GM12878 (cell line): ENCODE data around the gene NMNAT3. TPM values are rescaled to one million over a fixed set of nuclear protein-coding genes. Genes with fewer than 3 reads are reported as not detected.

Experiments
- ATAC-seq: fragments of 200-7000 bp; cut with Tn5 transposase; 3 replicates; pipeline ENCODE4 v1.9.1; 2020; ENCODE audit warnings: mild to moderate bottlenecking, moderate library complexity
- BruUV-seq: library from RNA; stranded (reverse); fragments of 400-500 nt; replicated peaks from 2 replicates; lab custom pipeline; 2021; lab: Mats Ljungman, UMichigan
- CTCF ChIA-PET: fragments of 300-600 bp; sonication (Branson Sonifier 250); formaldehyde crosslinking; extraction: SDS; loops from one replicate; lab custom pipeline; 2021; ENCODE audit warnings: inconsistent platforms; lab: Yijun Ruan, JAX
- POLR2A ChIA-PET: fragments of 350-600 bp; formaldehyde crosslinking; extraction: SDS; loops from one replicate; lab custom pipeline; 2021; ENCODE audit warnings: inconsistent platforms; lab: Charles Lee
- RAD21 ChIA-PET: fragments of 300-600 bp; sonication (Branson Sonifier 250); formaldehyde crosslinking; loops from one replicate; lab custom pipeline; 2023; ENCODE audit warnings: antibody characterized with exemption; ENCODE audit not compliant: unreplicated experiment; lab: Charles Lee
- SMC1A ChIA-PET: fragments of 300-600 bp; sonication (Branson Sonifier 250); formaldehyde crosslinking; loops from one replicate; lab custom pipeline; 2023; ENCODE audit not compliant: unreplicated experiment, uncharacterized antibody; lab: Charles Lee
- DNase-seq: peaks from one replicate; pipeline ENCODE4 v3.0.0-alpha.2; 2011; ENCODE audit warnings: low read depth, low spot score
- FAIRE-seq: peaks from 3 replicates; lab custom pipeline; 2011; peaks lifted over from hg19 to GRCh38; lab: Jason Lieb, UNC
- H2AFZ ChIP-seq: 2 replicates; pipeline ENCODE4 v1.6.0; 2011; ENCODE audit warnings: low read depth, low read length, control low read depth; ENCODE audit not compliant: control insufficient read depth
- H3K27ac ChIP-seq: 2 replicates; pipeline ENCODE4 v1.5.1; 2011; ENCODE audit warnings: control low read depth; ENCODE audit not compliant: control insufficient read depth, insufficient read depth
- H3K27me3 ChIP-seq, 2 experiments: replicated peaks in 1 of 2; 2 replicates each; pipeline versions ENCODE4 v1.6.0 to v1.6.1; 2011; ENCODE audit warnings: low read length in 1 of 2; ENCODE audit not compliant: control insufficient read depth in 2 of 2, insufficient read depth in 2 of 2
- H3K36me3 ChIP-seq, 2 experiments: 2 replicates each; pipeline ENCODE4 v1.5.1; 2011; ENCODE audit warnings: low read length in 1 of 2; ENCODE audit not compliant: control insufficient read depth in 2 of 2, insufficient read depth in 2 of 2
- H3K4me1 ChIP-seq: 2 replicates; pipeline ENCODE4 v1.6.1; 2011; ENCODE audit warnings: mild to moderate bottlenecking, low read length, moderate library complexity, mixed read lengths; ENCODE audit not compliant: control insufficient read depth, insufficient read depth
- H3K4me2 ChIP-seq: 2 replicates; pipeline ENCODE4 v1.6.0; 2011; ENCODE audit warnings: control low read depth; ENCODE audit not compliant: control insufficient read depth, insufficient read depth
- H3K4me3 ChIP-seq: fragments of 200-600 bp; sonication (generic); 2 replicates; pipeline ENCODE4 v1.5.1; 2016
- H3K79me2 ChIP-seq: 2 replicates; pipeline ENCODE4 v1.6.0; 2011; ENCODE audit warnings: low read length; ENCODE audit not compliant: control insufficient read depth, insufficient read depth
- H3K9ac ChIP-seq: 2 replicates; pipeline ENCODE4 v1.8.0; 2011; ENCODE audit warnings: low read length, control low read depth, mixed read lengths; ENCODE audit not compliant: control insufficient read depth, insufficient read depth
- H3K9me3 ChIP-seq: replicated peaks from 3 replicates; pipeline ENCODE4 v1.5.1; 2011; ENCODE audit warnings: mild to moderate bottlenecking, low read length; ENCODE audit not compliant: control insufficient read depth, insufficient read depth
- H4K20me1 ChIP-seq: 2 replicates; pipeline ENCODE4 v1.6.0; 2011; ENCODE audit not compliant: control insufficient read depth, insufficient read depth
- ASH2L ChIP-seq: fragments of 300-600, 200-600 bp; sonication (generic); IDR thresholded peaks from 2 replicates; pipeline ENCODE4 v1.6.1; 2017; ENCODE audit warnings: low read depth, mild to moderate bottlenecking, borderline replicate concordance
- ATF7 ChIP-seq: fragments of 450-650 bp; IDR thresholded peaks from 2 replicates; pipeline ENCODE4 v1.6.1; 2016; ENCODE audit warnings: low read depth, mild to moderate bottlenecking
- BACH1 ChIP-seq: fragments of 450-650 bp; IDR thresholded peaks from 2 replicates; pipeline ENCODE4 v1.6.1; 2017; ENCODE audit warnings: mild to moderate bottlenecking, borderline replicate concordance
- BHLHE40 ChIP-seq, 2 experiments: fragments of 450-650 bp in 1 of 2; IDR thresholded peaks; 2 replicates each; pipeline ENCODE4 v1.6.1; 2011 to 2017; ENCODE audit warnings: low read depth in 2 of 2, borderline replicate concordance in 1 of 2, improper control_type of control experiment in 1 of 2, low read length in 1 of 2, mild to moderate bottlenecking in 1 of 2
- CHD2 ChIP-seq: IDR thresholded peaks from 2 replicates; pipeline ENCODE4 v1.6.1; 2011; ENCODE audit warnings: low read depth, low read length, improper control_type of control experiment, borderline replicate concordance
- IKZF1 ChIP-seq: fragments of 450-650 bp; conservative IDR thresholded peaks from 2 replicates; pipeline ENCODE4 v1.6.1; 2017; ENCODE audit warnings: antibody characterized with exemption, mild to moderate bottlenecking
- KAT2A ChIP-seq: conservative IDR thresholded peaks from 2 replicates; pipeline ENCODE4 v1.6.1; 2011; ENCODE audit warnings: low read depth, low read length; ENCODE audit not compliant: control insufficient read depth
- MYB ChIP-seq: fragments of 150-350 bp; IDR thresholded peaks from 2 replicates; pipeline ENCODE4 v1.6.1; 2014; ENCODE audit warnings: mild to moderate bottlenecking, low read depth, low read length, borderline replicate concordance
- NBN ChIP-seq: fragments of 450-650 bp; IDR thresholded peaks from 2 replicates; pipeline ENCODE4 v1.6.1; 2016
- NFXL1 ChIP-seq: fragments of 450-650 bp; IDR thresholded peaks from 2 replicates; pipeline ENCODE4 v1.6.1; 2017; ENCODE audit warnings: antibody characterized with exemption, mild to moderate bottlenecking, borderline replicate concordance
- RB1 ChIP-seq: fragments of 450-650 bp; formaldehyde crosslinking; IDR thresholded peaks from 2 replicates; pipeline ENCODE4 v1.6.1; 2017; ENCODE audit warnings: mild to moderate bottlenecking, borderline replicate concordance
- RELA ChIP-seq: fragments of 450-650 bp; IDR thresholded peaks from 2 replicates; pipeline ENCODE4 v1.8.0; 2014; ENCODE audit warnings: borderline replicate concordance; ENCODE audit not compliant: partially characterized antibody
- WRNIP1 ChIP-seq: IDR thresholded peaks from 2 replicates; pipeline ENCODE4 v1.6.1; 2011; ENCODE audit warnings: low read depth, low read length, improper control_type of control experiment, borderline replicate concordance
- ZNF384 ChIP-seq: IDR thresholded peaks from 2 replicates; pipeline ENCODE4 v1.6.1; 2012; ENCODE audit warnings: low read depth, mild to moderate bottlenecking, low read length, improper control_type of control experiment, borderline replicate concordance
- ZNF622 ChIP-seq: fragments of 450-650 bp; IDR thresholded peaks from 2 replicates; pipeline ENCODE4 v1.6.1; 2017; ENCODE audit warnings: mild to moderate bottlenecking, inconsistent platforms
- WGBS: methylation state at CpG from one replicate; pipeline ENCODE4 v1.1.6; 2016; ENCODE audit warnings: low lambda C conversion rate; ENCODE audit not compliant: insufficient replicate concordance, insufficient coverage; ENCODE audit errors: missing lambda C conversion rate; 5-methylcytosine and 5-hydroxymethylcytosine counted together
- in situ Hi-C: fragments of 300-500 bp; cut with MboI; formaldehyde crosslinking; loops from 9 replicates; pipeline ENCODE4 v1.14.3; 2018; ENCODE audit warnings: mixed read lengths
- intact Hi-C: fragments of 100-400 bp; cut with micrococcal nuclease; formaldehyde crosslinking; loops from one replicate; pipeline ENCODE4 v1.14.2; 2022; ENCODE audit not compliant: unreplicated experiment
- polyA plus RNA-seq, 11 experiments: library from polyadenylated mRNA; depleted of rRNA in 4 of 11; unstranded in 6 of 11; stranded (reverse) in 5 of 11; fragments of >200 nt; fragmentation: Nextera tagmentation in 4 of 11; fragmentation: Illumina TruSeq in 1 of 11; extraction: Ambion mirVana in 4 of 11; extraction: Trizol in 1 of 11; gene quantifications; 1 replicate in 1 of 11; 2 replicates in 10 of 11; pipeline versions ENCODE4 v1.2.1 to v1.2.3, GENCODE V29; 2011 to 2016; ENCODE audit warnings: inconsistent platforms in 2 of 11, missing spikeins in 2 of 11, low read depth in 1 of 11
- total RNA-seq, 4 experiments: library from RNA; depleted of rRNA in 3 of 4; stranded (reverse); fragments of >200 nt in 3 of 4; fragmentation: Illumina TruSeq in 1 of 4; extraction: Trizol in 1 of 4; gene quantifications; 2 replicates each; pipeline versions ENCODE4 v1.2.1 to v1.2.3, GENCODE V29; 2013 to 2021
- TF ChIP-seq, protein P1 (sequence below): IDR thresholded peaks from 2 replicates; pipeline ENCODE4 v1.6.1; 2012; ENCODE audit warnings: mild to moderate bottlenecking, low read depth, low read length
- TF ChIP-seq, protein P2 (sequence below): fragments of 450-650 bp; conservative IDR thresholded peaks from 2 replicates; pipeline ENCODE4 v1.6.1; 2017; ENCODE audit warnings: mild to moderate bottlenecking, moderate library complexity
- TF ChIP-seq, protein P3 (sequence below), 3 experiments: IDR thresholded peaks in 2 of 3; conservative IDR thresholded peaks in 1 of 3; 2 replicates each; pipeline ENCODE4 v1.5.1; 2011; ENCODE audit warnings: low read depth in 3 of 3, low read length in 3 of 3, mild to moderate bottlenecking in 3 of 3, control low read depth in 2 of 3, moderate library complexity in 2 of 3, inconsistent platforms in 1 of 3, mixed read lengths in 1 of 3; ENCODE audit not compliant: control insufficient read depth in 2 of 3, insufficient read depth in 1 of 3; ENCODE audit errors: extremely low read depth in 1 of 3

Gene NMNAT3
- total and polyA plus RNA-seq, 10 of the 15 experiments (the other 5 are each of a cell fraction or from before 2014, with no cell fraction given), result under 0.01 to 0.92 (median 0.08) TPM; not detected in 4

DNA sequence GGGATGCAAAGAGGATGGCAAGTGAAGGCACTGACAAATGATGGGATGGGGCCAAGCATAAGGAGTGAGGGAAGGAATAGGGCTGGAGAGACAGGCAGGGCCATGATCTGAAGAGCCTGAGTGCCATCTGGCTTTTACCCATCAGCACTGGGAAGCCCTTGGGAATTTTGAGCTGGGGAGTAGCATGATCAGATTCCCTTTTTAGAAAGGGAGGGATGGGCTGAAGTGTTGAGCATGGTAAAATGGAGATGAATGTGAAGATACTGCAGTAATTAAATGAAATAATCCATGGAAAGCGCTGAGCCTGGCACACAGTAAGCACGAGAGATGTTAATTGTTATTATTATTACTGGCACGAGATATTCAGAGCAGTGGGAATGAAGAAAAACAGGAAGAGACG is 148.1 kb downstream of the NMNAT3 start (continued):
- no peak for TF ChIP-seq KAT2A
- no peak for TF ChIP-seq IKZF1
- TF ChIP-seq ATF7, result no peak
- TF ChIP-seq ASH2L, result no peak
- no peak for TF ChIP-seq BACH1
- TF ChIP-seq, all 136 proteins: peak for 0

DNA sequence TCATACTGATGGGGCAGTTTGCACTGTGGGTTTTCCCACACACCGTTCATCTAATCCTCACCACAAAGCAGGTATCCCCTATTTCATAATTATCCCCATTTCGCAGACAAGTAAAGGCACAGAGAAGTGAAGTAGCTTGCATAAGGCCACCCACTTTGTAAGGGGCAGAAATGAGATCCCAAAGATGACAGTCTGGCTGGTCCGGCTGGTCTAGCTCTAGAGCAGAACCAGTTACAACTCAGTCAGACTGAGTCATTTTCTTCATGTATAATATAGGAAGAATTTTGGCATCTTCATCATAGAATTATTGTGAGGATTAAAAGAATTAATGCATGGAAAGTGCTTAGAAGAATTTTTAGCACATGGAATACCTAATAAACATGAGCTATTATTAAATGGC is 148.8 kb downstream of the NMNAT3 start:
- Histone ChIP-seq H3K27me3 (no peaks in the 10 kb centered on the region), H2AFZ (no peak overlapping the region), H3K9ac (no peak overlapping the region), H3K9me3 (no peaks in the 10 kb centered on the region), H3K27ac (no peak overlapping the region), H3K36me3 (no peaks in the 10 kb centered on the region), H3K4me1 (no peaks in the 10 kb centered on the region), H3K4me3 (no peak overlapping the region), H3K4me2 (no peak overlapping the region), H4K20me1 (no peaks in the 10 kb centered on the region), H3K79me2 (no peaks in the 10 kb centered on the region)
- POLR2A ChIA-PET, result no interaction called here
- SMC1A ChIA-PET, result no interaction called here
- in situ Hi-C loops (no loop called here), intact Hi-C loops (no loop called here)
- no peak for FAIRE-seq
- BruUV-seq, result no TSS peak
- CTCF ChIA-PET, result no interaction called here
- 22% methylated on average over 3 of the region's 3 CpGs for WGBS
- RAD21 ChIA-PET, result no interaction called here
- DNase-seq, result no peak
- no peak for ATAC-seq
- TF ChIP-seq CHD2 (no peak), BHLHE40 (IDR thresholded peaks at IDR 0.05; ENCODE audit: borderline replicate concordance in 1 of 2, low read depth in 2 of 2, low read length in 1 of 2) (no peak), RB1 (no peak), WRNIP1 (no peak), NBN (no peak), NFXL1 (no peak), MYB (no peak), ZNF622 (no peak), ZNF384 (no peak), RELA (no peak)
- TF ChIP-seq, protein P1, sequence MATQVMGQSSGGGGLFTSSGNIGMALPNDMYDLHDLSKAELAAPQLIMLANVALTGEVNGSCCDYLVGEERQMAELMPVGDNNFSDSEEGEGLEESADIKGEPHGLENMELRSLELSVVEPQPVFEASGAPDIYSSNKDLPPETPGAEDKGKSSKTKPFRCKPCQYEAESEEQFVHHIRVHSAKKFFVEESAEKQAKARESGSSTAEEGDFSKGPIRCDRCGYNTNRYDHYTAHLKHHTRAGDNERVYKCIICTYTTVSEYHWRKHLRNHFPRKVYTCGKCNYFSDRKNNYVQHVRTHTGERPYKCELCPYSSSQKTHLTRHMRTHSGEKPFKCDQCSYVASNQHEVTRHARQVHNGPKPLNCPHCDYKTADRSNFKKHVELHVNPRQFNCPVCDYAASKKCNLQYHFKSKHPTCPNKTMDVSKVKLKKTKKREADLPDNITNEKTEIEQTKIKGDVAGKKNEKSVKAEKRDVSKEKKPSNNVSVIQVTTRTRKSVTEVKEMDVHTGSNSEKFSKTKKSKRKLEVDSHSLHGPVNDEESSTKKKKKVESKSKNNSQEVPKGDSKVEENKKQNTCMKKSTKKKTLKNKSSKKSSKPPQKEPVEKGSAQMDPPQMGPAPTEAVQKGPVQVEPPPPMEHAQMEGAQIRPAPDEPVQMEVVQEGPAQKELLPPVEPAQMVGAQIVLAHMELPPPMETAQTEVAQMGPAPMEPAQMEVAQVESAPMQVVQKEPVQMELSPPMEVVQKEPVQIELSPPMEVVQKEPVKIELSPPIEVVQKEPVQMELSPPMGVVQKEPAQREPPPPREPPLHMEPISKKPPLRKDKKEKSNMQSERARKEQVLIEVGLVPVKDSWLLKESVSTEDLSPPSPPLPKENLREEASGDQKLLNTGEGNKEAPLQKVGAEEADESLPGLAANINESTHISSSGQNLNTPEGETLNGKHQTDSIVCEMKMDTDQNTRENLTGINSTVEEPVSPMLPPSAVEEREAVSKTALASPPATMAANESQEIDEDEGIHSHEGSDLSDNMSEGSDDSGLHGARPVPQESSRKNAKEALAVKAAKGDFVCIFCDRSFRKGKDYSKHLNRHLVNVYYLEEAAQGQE, result no peak
- TF ChIP-seq, protein P2, sequence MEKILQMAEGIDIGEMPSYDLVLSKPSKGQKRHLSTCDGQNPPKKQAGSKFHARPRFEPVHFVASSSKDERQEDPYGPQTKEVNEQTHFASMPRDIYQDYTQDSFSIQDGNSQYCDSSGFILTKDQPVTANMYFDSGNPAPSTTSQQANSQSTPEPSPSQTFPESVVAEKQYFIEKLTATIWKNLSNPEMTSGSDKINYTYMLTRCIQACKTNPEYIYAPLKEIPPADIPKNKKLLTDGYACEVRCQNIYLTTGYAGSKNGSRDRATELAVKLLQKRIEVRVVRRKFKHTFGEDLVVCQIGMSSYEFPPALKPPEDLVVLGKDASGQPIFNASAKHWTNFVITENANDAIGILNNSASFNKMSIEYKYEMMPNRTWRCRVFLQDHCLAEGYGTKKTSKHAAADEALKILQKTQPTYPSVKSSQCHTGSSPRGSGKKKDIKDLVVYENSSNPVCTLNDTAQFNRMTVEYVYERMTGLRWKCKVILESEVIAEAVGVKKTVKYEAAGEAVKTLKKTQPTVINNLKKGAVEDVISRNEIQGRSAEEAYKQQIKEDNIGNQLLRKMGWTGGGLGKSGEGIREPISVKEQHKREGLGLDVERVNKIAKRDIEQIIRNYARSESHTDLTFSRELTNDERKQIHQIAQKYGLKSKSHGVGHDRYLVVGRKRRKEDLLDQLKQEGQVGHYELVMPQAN, result no peak
- TF ChIP-seq, protein P3, sequence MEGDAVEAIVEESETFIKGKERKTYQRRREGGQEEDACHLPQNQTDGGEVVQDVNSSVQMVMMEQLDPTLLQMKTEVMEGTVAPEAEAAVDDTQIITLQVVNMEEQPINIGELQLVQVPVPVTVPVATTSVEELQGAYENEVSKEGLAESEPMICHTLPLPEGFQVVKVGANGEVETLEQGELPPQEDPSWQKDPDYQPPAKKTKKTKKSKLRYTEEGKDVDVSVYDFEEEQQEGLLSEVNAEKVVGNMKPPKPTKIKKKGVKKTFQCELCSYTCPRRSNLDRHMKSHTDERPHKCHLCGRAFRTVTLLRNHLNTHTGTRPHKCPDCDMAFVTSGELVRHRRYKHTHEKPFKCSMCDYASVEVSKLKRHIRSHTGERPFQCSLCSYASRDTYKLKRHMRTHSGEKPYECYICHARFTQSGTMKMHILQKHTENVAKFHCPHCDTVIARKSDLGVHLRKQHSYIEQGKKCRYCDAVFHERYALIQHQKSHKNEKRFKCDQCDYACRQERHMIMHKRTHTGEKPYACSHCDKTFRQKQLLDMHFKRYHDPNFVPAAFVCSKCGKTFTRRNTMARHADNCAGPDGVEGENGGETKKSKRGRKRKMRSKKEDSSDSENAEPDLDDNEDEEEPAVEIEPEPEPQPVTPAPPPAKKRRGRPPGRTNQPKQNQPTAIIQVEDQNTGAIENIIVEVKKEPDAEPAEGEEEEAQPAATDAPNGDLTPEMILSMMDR (IDR thresholded peaks at IDR 0.05 in 2 of 3, conservative IDR thresholded peaks at IDR 0.05 in 1 of 3; ENCODE audit: control insufficient read depth in 2 of 3, extremely low read depth in 1 of 3, insufficient read depth in 1 of 3, low read depth in 3 of 3, low read length in 3 of 3), result no peak
